ENCODE measurements around the gene CDC42SE2.
"Not testable (repeated sequence)": the region's sequence is repeated elsewhere in the genome, so short reads cannot be mapped to it uniquely, and the experiment has no call there.

The CDC42SE2 gene

GRCh38 chr5:131252824-131253171, 11.1 kb upstream of the CDC42SE2 start:
- no peak for DNase-seq

- DNase-seq, result not testable (repeated sequence)
Observed at GRCh38 chr5:131254025-131254424, 9.8 kb upstream of the CDC42SE2 start.

- DNase-seq, result no peak
Observed at GRCh38 chr5:131254741-131255140, 9.1 kb upstream of the CDC42SE2 start.

- DNase-seq, result no peak
Observed at GRCh38 chr5:131256507-131256823, 7.4 kb upstream of the CDC42SE2 start.

- DNase-seq, result no peak
Observed at GRCh38 chr5:131258733-131259132, 5.1 kb upstream of the CDC42SE2 start.

GRCh38 chr5:131259326-131259725, 4.5 kb upstream of the CDC42SE2 start:
- DNase-seq, result no peak

- DNase-seq, result no peak
Observed at GRCh38 chr5:131260895-131261294, 3.0 kb upstream of the CDC42SE2 start.

- DNase-seq, result no peak
Observed at GRCh38 chr5:131261483-131261882, 2.4 kb upstream of the CDC42SE2 start.

- DNase-seq, result no peak
Observed at GRCh38 chr5:131262953-131263541, 806 bp upstream of the CDC42SE2 start.

GRCh38 chr5:131264451-131265099, 722 bp downstream of the CDC42SE2 start:
- DNase-seq, result no peak

GRCh38 chr5:131265311-131265803, 1.5 kb downstream of the CDC42SE2 start:
- no peak for DNase-seq

GRCh38 chr5:131266370-131267060, 2.7 kb downstream of the CDC42SE2 start:
- DNase-seq, result no peak

- DNase-seq, result no peak
Observed at GRCh38 chr5:131268758-131269370, 5.0 kb downstream of the CDC42SE2 start.

- DNase-seq, result no peak
Observed at GRCh38 chr5:131270809-131271208, 7.0 kb downstream of the CDC42SE2 start.

GRCh38 chr5:131271888-131272287, 8.0 kb downstream of the CDC42SE2 start:
- DNase-seq, result not testable (repeated sequence)

- no peak for DNase-seq
Observed at GRCh38 chr5:131272307-131272706, 8.5 kb downstream of the CDC42SE2 start.

- no peak for DNase-seq
Observed at GRCh38 chr5:131272724-131273123, 8.9 kb downstream of the CDC42SE2 start.

- DNase-seq, result no peak
Observed at GRCh38 chr5:131274326-131275063, 10.6 kb downstream of the CDC42SE2 start.

GRCh38 chr5:131276072-131276471, 12.2 kb downstream of the CDC42SE2 start:
- no peak for DNase-seq

GRCh38 chr5:131277447-131277846, 13.6 kb downstream of the CDC42SE2 start:
- no peak for DNase-seq

GRCh38 chr5:131277875-131278740, 14.3 kb downstream of the CDC42SE2 start:
- DNase-seq, result no peak

- not testable (repeated sequence) for DNase-seq
Observed at GRCh38 chr5:131278741-131279124, 14.9 kb downstream of the CDC42SE2 start.

All from NCI-H1930 (cell line).